GM18868 (cell line): ENCODE data around the gene NPHP3.
"Not testable (repeated sequence)": the region's sequence is repeated elsewhere in the genome, so short reads cannot be mapped to it uniquely, and the experiment has no call there.

ENCODE experiments used
- ATAC-seq: cut with Tn5 transposase; IDR thresholded peaks from one replicate; pipeline ENCODE4 v1.9.1; 2021; ENCODE audit warnings: mild to moderate bottlenecking, moderate library complexity; ENCODE audit not compliant: unreplicated experiment

The NPHP3 gene

GRCh38 chr3:132650153-132650552 lies 72.1 kb downstream of the NPHP3 start:
- peak; percentile 83 for ATAC-seq

DNA sequence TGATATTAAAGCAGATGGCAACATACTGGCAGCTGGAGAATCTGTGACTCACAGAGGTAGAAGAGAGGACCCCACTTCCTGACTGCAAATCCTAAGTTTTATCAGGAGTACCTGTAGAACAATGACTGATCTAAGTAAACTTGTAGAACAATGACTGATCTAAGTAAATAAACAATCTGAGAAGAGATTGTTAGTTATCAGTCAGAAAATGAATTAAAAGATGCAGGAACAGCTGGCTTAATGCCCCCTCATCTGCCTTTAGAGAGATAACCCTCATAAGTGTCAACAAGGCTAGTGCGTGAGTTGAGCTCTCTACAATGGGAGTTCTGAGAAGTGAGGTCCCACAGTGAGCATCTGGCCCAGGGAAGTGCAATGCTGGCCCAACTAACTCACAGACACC lies 77.2 kb downstream of the NPHP3 start:
- no peak for ATAC-seq

DNA sequence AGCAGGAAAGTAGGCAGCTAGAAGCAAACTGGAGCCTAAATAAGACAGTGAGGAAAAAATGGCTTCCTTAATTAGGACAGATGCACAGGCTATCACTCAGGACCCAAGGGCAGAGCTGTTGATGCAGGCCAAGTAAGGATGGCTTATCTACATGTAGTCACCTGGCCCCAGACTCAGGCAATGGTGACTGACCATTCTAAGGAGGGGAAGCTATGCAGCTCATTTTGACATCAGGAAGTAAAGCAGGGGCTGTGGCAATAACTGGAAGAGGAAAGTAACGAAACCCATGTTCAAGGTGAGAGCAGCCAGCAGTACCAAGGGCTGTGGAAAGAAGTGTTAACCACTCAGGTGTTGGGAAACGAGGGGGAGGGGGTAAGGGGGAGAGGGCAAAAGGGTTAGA lies 78.8 kb downstream of the NPHP3 start:
- no peak for ATAC-seq

- ATAC-seq, result no peak
Observed at GRCh38 chr3:132642539-132642847, 79.7 kb downstream of the NPHP3 start.

GRCh38 chr3:132641837-132642538 lies 80.2 kb downstream of the NPHP3 start:
- no peak for ATAC-seq

GRCh38 chr3:132641427-132641826 lies 80.8 kb downstream of the NPHP3 start:
- not testable (repeated sequence) for ATAC-seq

GRCh38 chr3:132638706-132639105 lies 83.5 kb downstream of the NPHP3 start:
- no peak for ATAC-seq

DNA sequence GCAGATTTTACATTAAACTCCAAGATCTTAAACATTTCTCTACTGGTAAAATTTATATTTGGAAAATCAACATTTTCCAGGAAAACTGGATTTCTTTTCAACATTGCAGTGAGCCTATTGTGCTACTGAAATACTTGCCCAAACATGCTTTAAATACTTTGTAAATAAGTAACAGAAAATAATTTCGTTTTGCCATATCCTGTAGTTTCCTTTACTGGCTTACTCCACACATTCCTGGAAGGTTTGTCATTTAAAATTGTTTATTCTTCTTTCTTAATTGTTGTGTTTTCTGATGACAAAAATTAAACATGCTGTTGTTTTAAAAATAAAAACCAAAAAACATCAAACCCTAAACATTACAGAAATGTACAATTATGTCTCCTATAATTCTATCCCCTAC lies 84.6 kb downstream of the NPHP3 start:
- no peak for ATAC-seq

DNA sequence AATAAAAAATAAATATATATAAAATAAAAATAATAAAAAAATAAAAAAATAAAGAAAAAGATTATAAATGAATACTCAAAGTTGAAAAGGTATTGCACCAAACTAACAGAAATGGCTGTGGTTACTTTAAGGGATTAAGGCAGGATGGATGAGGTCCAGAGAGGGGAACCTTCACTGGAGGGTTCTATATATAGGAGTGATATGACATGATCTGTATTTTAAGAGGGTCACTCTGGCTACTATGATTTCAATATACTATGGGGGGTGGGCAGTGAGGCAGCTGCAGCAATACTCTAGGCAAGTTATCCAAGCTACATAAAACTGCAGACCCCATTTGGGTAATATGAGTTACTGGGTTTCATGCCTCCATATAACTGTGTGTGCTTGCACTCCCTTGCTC lies 87.2 kb downstream of the NPHP3 start:
- ATAC-seq, result no peak
